GM12873 (cell line): ENCODE measurements around the gene ERF.
A peak's percentile ranks its signal among the peaks of the same experiment; 100 is the strongest.

Source experiments
- TF ChIP-seq, protein P1 (sequence below): IDR thresholded peaks from 2 replicates; pipeline ENCODE4 v1.5.1; 2012; ENCODE audit warnings: low read depth, mild to moderate bottlenecking, moderate library complexity, low read length, control low read depth; ENCODE audit not compliant: insufficient read depth; ENCODE audit errors: missing control alignments

ERF gene

DNA sequence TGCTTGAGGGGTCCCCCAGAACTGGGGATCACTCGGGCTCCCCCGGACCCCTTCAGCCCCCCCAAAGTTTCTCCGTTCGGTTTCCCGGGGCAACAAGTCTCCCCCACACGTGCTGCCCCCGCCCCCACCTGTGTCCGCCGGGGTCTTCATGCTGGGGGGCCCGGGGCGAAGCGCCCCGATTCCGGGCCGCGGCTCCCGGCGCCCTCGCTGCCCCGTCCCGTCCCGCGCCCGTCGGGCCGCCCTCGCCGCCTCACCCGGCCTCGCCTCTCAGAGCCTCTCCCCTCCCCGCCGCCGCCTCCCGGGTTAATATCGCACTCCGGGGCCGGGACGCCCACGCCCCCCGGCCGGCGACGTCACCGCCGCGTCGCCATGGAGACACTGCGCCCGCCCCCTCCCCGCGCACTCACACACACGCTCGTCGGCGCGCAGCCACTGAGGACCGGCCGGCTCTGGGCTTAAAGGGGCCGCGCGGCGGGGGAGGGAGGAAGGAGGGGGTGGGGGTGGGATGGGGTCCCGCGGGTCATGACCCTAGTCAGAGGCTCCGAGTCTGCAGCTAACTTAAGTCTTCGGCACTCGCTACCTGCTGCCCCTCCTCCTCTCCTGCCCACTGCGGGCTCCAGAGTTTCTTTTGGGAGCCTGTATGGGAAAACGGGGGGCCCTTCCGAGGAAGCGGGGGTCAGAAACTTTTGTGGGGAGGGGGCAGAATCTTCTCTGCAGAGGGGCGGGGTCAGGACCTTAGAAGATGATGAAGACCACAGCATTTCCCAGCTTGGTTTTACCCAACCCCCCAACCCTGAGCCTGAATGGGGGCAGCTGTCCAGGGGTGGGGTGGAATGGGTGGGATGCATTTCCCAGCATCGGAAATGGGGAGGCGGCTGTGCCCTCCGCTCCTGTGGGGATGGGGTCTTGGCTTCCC, at the start of gene ERF:
TSS of gene ERF (minus strand) at position 279 of the 916 bp plus-strand sequence. CDS start at position 150, 129 bp downstream.
- TF ChIP-seq, protein P1, sequence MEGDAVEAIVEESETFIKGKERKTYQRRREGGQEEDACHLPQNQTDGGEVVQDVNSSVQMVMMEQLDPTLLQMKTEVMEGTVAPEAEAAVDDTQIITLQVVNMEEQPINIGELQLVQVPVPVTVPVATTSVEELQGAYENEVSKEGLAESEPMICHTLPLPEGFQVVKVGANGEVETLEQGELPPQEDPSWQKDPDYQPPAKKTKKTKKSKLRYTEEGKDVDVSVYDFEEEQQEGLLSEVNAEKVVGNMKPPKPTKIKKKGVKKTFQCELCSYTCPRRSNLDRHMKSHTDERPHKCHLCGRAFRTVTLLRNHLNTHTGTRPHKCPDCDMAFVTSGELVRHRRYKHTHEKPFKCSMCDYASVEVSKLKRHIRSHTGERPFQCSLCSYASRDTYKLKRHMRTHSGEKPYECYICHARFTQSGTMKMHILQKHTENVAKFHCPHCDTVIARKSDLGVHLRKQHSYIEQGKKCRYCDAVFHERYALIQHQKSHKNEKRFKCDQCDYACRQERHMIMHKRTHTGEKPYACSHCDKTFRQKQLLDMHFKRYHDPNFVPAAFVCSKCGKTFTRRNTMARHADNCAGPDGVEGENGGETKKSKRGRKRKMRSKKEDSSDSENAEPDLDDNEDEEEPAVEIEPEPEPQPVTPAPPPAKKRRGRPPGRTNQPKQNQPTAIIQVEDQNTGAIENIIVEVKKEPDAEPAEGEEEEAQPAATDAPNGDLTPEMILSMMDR, result no peak

- TF ChIP-seq, protein P1, result no peak
Observed at GRCh38 chr19:42303876-42304275, 48.9 kb upstream of the ERF start.

DNA sequence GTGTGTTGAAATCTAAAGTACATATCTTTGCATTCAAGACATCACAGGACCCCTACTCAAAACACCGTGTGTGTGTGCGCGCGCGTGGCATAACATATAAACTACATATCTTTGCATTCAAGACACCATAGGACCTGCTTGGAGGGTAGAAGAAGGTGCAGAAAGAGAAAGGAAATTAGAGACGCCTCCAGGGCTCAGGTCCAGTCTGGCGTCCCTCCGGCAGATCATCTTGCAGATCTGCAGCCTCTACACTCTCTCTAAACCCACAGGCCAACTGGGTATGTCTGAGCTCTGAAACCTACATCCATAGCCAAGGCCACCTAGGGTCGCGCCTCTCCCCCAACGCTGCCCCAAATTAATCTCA, 48.2 kb upstream of the ERF start:
- TF ChIP-seq, protein P1, result no peak

GRCh38 chr19:42301646-42302203, 46.8 kb upstream of the ERF start, which contains the start of gene PRR19:
TSS of gene PRR19 (plus strand) at chr19:42302132. CDS start at chr19:42309585, 7,453 bp downstream.
- TF ChIP-seq, protein P1, result no peak

- TF ChIP-seq, protein P1, result no peak
Observed at GRCh38 chr19:42297039-42297438, 42.1 kb upstream of the ERF start.

DNA sequence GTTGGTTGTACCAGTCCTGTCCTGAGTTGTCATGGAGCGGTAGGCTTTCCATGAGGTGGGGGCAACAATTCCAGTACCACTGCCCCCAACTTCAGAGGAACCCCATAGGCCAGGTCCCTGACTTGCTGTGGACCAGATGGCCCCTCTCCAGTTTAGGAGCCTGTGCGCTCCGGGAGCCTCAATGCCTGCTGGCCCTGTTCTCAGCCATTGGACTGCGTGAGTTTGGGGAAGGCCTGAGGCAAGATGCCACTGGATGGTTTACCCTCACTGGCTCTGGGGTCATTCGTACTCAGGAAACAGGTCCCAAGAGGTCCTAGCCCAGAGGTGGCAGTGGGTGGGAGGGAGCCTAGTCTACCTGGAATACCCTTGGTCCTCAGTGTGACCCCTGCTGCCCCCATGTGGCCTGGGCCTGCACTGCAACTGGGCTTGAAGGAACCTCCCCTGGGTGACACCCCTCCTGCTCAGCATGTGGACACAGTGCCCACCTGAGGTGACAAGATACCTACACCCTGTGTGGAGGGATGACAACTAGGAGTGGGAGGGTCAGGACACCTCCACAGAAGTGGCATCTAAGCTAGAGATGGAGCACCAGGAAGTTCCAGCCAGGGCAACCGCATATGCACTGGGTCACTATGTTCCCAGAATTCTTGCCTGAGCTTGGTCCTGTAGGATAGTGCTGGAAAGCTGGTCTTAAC, 41.0 kb upstream of the ERF start:
- TF ChIP-seq, protein P1, result peak; percentile 100

DNA sequence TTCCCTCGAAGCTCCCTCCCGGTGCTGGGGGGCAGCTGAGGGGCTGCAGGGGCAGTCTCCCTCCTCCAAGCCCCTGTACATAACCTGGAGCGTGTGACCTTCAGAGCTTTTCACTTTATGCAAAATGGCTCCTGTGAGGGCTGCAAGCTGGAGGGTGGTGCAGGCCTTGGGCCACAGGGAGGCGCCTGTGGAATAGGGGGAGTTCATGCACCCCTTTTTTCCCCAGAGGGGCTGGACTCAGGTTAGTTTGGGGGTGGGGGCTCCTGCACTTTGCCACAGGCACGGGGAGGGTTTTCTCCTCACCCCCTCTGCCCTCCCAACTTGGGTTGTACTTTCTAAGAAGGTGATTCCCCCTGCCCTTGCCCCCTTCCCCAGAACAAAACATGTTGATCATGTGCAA, 40.4 kb upstream of the ERF start:
- TF ChIP-seq, protein P1, result no peak
